Measurements from ENCODE around the gene MCOLN2.

- TF ChIP-seq ARNTL (CRISPR knock-in tag; IDR thresholded peaks at IDR 0.05; ENCODE audit: borderline replicate concordance, low read depth) = no peak
- no peak for TF ChIP-seq ZC3H10 (CRISPR knock-in tag; IDR thresholded peaks at IDR 0.05)
- TF ChIP-seq OSR1 (CRISPR knock-in tag; IDR thresholded peaks at IDR 0.05) = no peak
- no peak for TF ChIP-seq RARB (CRISPR knock-in tag; IDR thresholded peaks at IDR 0.05)
- TF ChIP-seq ZNF70 (CRISPR knock-in tag; IDR thresholded peaks at IDR 0.05) = no peak
These were observed 47.2 kb downstream of the MCOLN2 start for GRCh38 chr1:84949664-84950063.

Data from SK-N-SH treated with all-trans-retinoic acid at 6 μM for 48 hours (cell line).